Activated effector memory CD4-positive, alpha-beta T cell treated with Interleukin-2 at 50 U/mL for 16 hours (primary cell): ENCODE results near the gene CNDP2.
"Not testable (repeated sequence)": the region's sequence is repeated elsewhere in the genome, so short reads cannot be mapped to it uniquely, and the experiment has no call there.

ENCODE experiments used
- DNase-seq: peaks from one replicate; pipeline ENCODE4 v3.0.0-alpha.2; 2020

The CNDP2 gene

DNA sequence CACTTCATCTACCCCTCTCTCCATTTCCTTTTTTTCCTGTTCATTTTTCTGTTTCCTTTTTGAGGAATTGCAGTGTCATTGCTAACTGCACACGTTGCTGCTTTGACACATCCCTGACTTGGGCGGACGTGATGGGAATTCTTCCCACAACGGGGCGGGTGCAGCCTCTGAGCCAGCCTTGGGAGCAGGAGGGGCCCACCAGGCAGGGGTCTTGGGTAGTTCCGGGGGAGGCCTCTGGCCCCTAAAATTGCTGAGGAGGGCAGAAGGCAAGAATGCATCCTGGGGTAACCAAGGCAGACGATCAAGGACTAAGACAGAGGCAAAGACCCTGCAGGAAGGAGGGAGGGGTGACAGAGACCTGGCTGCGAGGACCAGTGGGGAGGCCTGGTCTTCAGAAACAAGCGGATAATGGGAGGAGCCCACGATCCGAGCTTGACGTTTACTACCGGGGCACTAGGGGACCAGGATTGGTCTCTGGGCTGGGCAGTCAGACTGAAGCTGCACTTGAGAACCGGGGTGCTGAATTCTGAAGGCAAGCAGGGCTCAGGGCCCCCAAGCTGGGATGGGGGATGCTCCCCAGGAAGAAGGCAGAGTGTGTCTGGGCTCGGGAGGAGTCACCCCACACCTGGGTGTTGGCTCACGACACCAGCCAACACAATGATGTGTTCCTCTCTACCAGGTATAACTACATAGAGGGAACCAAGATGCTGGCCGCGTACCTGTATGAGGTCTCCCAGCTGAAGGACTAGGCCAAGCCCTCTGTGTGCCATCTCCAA lies 23.3 kb downstream of the CNDP2 start:
- no peak for DNase-seq

- DNase-seq = no peak
These were observed 24.1 kb downstream of the CNDP2 start for GRCh38 chr18:74520096-74520833.

DNA sequence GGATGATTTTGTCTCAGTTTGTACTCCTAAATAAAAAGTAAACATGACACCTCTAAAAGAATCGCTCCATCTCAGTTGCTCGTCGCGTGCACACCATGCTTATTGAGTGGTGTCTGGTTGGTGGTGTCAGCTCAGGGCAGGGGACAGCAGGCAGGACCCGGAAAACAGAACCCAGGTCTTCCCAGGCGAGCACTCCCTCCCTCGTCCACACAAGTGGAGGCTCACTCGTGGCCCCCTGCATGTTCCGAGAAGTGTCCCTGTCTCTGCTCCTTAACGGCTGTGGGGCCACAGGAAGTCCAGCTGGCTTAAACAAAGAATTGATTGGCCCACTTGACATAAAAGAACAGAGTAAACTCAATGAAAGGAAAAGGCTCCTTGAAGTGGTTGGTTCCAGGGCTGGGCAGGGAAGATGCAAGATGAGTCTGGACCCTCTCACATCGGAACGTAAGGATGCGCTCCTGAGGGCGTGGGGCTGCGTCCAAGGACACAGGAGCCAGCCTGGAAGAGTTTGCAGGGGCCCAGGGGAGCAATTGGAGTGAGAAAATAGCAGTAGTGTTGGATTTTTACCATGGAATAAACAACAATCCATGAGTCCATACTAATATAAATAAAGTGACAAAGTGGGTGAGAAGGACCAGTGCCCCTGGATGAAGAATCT lies 25.0 kb downstream of the CNDP2 start:
- DNase-seq = no peak

DNA sequence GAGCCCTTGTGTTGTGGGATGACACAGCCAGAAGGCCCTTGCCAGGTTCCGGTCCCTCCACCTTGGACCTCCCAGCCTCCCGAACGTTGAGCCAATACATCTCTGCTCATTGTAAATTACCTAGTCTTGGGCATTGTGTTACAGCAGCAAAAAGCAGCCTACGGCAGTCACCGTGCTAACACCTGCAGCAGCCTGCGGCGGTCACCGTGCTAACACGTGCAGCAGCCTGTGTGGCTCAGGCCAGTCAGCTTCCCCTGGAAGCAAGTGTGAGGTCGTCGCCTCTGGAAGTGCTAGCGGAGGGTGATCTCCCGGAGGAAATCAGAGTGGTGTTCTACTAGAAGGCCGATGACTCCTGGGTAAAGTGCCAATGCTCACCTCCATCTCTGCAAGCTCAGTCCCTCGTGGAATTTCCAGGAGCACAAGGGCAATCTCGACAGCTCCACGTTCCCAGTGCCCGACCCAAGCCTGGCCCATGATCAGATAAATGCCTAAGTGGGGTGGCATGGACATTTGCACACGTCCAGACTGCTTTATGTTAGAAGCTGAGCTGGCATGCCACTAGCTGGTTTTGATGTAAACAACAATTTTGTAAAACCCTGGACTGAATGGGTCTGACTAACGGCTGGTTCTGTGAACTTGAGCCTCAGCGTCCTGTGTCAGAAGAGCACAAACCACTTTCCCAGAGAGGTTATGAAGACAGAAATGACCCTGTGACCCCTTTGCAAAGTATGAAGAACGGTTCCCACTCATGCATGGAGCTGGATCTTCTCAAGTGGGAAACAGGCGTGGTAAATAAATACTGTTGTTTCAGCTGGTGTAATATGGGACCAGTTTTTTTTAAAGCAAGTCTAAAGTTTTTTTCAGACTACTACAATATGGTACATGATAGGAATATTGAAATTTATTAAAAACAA lies 26.7 kb downstream of the CNDP2 start:
- no peak for DNase-seq

DNA sequence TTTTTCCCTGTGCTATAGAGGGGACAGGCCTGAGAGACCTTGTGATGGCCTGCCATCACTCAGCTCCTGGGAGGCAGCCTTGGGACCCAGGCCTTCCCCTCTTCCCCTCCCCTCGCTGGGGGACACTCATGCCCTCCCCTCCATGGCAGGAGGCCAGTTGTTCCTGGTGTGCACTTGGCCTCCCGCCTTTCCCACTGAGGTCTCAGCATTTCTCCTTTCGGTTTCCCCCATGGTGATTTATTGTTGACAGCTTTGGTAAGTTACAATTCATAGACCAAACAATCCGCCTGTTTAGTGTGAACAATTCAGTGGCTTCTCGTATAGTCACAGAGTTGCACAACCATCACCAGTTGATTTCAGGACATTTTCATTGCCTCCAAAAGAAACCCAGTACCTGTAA lies 27.9 kb downstream of the CNDP2 start:
- DNase-seq = no peak

GRCh38 chr18:74524915-74525314 lies 28.8 kb downstream of the CNDP2 start:
- not testable (repeated sequence) for DNase-seq

DNA sequence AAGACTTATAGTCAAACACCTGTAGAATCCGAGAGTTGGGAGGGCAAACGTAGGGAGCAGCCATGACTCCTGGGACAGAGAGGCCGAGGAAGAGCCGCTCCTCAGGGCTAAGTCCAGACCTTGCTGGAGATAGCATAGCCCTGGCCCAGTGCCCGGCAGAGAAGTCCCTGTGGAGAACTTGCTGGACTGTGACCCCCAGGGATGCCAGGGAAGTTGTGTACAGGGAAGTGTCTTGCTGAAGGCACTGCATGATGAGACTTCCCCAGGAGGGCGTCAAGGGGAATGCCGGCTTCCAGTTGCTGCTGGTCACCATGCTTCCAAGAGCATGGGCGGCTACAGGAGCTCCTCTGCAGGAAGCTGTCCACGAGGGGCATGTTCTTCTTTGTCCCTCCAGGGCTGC lies 29.6 kb downstream of the CNDP2 start:
- DNase-seq = no peak

GRCh38 chr18:74526488-74526887 lies 30.3 kb downstream of the CNDP2 start:
- no peak for DNase-seq

GRCh38 chr18:74528478-74528877 lies 32.3 kb downstream of the CNDP2 start:
- no peak for DNase-seq

GRCh38 chr18:74528913-74529312 lies 32.8 kb downstream of the CNDP2 start:
- no peak for DNase-seq

DNA sequence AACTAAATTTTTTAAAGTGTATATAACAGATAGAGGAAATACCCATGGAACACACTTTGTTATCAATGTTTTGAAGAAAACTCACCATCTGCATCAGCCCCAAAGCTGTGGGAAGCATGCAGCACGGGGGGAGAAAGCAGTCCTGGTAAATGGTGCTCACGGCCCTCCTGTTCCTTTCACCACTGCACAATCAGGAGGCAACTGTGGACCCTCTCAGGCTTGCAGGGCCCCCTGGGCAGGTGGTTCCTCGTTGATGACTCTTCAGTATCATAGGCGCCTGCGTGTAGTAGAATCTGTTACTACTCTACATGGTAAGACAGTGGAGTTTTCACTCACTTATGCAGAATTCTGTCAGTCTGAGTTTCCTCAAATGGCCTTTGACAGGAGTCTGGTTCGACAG lies 33.2 kb downstream of the CNDP2 start:
- DNase-seq = no peak

DNA sequence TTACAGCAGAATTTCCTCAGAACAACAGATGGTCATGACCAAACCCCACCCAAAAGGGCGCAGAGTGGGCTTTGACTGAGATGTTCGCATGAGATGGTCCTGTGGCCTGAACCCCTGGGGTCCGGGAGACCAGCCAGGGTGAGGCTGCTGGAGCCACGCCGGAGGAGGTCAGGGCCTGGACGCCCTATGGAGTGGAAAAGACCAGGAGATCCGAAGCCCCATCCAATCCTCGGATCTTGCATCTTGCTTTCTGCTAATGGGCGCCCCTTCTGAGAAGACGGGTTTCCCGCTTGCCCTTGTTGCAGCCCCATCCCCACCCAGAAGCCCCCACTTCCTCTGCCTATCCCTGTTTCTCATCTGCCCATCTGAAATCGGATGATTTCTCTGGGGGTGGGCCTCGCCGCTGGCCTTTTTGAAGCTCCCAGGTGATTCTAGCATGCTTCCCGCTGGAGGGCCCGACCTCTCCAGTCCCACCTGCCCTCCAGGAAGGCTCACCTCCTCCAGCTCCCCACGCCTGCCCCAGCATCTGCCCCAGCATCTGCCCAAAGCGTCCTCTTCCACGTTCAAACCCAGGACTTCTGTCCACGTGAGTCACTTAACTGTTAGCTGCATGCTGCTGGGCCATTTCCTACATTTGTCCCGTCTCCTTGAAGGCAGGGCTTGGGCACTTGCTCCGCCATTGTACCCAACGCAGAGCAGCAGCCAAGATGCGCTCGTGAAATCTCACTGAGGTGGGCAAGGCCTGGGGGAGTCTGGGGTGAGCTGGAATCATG lies 33.8 kb downstream of the CNDP2 start:
- DNase-seq = no peak

DNA sequence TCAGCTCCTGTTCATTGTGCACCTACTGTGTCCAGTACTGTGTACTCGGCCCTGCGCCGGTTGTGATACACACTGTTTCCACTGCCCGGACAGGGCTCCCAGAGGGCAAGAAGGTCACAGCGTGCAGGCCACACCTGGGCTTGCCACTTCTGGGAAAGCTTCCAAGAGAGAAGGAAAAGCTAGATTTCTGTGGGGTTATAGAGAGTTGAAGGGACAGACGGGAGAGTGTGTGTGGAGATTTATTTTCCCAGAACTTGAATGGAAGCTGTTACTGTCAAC lies 34.4 kb downstream of the CNDP2 start:
- no peak for DNase-seq

DNA sequence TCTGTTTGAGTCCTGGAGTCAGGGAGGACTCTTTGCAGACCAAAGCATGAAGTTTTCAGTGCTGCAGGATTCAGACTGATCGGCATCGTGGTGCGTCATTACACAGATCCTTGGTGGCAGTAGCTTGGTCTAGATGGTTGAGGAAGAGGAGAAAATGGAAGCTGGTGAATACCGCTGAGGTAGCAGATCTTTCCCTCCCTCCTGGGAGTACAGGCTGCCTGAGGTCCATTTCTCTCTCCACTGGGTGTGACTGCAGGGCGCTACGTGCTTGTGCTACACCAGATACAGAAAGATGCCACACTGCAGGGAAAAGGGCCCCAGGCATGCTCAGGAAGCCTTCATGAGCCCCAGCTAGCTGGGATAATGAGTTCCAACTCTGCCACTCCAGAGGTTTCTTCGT lies 34.9 kb downstream of the CNDP2 start:
- DNase-seq = no peak

- no peak for DNase-seq
These were observed 36.4 kb downstream of the CNDP2 start for GRCh38 chr18:74532511-74533025.

DNA sequence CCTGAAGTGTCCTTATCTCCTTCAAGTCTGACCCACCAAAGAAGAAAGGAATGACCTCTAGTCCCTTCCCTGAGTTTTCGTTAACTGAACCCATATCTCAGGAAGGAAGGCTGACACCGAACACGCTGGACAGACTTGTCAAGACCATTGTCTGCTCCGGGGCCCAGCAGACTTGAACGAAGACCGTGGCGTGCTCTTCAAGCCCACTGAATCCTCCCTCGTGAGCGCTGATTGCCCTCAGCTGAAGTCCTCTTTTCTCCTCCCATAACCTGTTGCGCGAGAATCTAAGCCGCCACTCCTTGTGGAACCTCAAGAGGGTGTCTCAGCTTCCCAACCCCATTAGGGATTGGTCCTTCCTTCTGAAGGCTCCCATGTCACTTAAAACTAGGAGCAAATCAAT lies 37.5 kb downstream of the CNDP2 start:
- no peak for DNase-seq

- DNase-seq = no peak
These were observed 38.2 kb downstream of the CNDP2 start, which contains the start of gene CNDP1 for GRCh38 chr18:74534150-74534969. CNDP1 (plus strand) TSS chr18:74534500; CDS start chr18:74534668, 168 bp downstream.

DNA sequence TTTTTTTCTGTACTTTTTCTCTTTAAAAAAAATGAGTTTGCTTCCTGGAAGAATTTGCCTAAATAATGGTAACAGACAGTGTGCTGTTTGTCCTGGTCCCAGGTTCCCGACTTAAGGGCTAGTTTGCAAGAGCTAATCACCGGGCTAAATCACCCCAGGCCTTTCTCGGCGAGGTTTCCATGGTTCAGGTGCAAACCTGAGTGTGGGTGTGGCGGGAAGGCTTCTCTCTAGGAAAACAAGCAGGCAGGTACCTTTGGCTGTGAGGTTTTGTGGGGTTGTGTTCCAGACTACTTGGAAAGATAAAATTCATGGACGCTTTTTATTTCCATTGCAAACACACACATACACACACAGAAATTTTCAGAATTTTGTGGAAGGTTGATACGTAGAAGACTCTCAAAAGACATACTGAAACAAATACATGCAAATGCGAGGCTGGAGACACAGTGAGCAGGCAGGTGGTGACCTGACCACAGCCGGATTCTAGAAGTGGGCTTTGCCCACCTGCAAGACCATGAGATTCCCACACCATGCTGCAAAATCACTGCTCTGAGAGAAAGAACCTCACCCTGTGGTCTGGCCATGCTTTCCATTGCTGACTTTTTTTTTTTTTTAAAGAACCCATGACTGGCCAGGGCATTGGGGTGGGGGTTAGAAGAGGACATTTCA lies 39.0 kb downstream of the CNDP2 start:
- no peak for DNase-seq

DNA sequence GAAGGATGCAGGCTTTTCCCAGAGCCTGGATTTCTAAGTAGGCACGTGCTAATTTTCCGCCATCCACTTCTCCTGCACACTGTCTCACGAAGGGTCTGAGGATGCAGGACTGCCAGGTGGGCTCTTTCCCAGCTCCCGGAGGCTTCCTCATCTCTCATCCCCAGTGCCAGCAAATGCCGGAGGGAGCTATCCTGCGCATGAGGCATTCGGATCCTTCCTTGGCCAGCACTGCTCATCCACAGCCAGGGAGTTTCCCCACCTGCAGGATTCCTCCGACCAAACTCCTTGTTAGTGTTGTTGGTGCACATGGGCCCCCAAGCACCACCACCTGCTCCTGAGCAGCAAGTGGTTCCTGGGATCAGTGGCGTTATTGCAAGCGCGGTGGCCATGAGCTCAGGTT lies 43.1 kb downstream of the CNDP2 start:
- DNase-seq = no peak

- DNase-seq = no peak
These were observed 44.7 kb downstream of the CNDP2 start for GRCh38 chr18:74540652-74541421.
